GM12891 (cell line): ENCODE measurements around the gene SLC43A3.

Experiments
- POLR2A ChIP-seq: IDR thresholded peaks from 2 replicates; pipeline ENCODE4 v1.6.1; 2011; ENCODE audit warnings: low read depth, low read length, control low read depth
- POLR2AphosphoS5 ChIP-seq: IDR thresholded peaks from 2 replicates; pipeline ENCODE4 v1.6.1; 2011; ENCODE audit warnings: low read depth, low read length, control low read depth
- TAF1 ChIP-seq: IDR thresholded peaks from 2 replicates; pipeline ENCODE4 v1.6.1; 2011; ENCODE audit warnings: low read depth, low read length, control low read depth

DNA sequence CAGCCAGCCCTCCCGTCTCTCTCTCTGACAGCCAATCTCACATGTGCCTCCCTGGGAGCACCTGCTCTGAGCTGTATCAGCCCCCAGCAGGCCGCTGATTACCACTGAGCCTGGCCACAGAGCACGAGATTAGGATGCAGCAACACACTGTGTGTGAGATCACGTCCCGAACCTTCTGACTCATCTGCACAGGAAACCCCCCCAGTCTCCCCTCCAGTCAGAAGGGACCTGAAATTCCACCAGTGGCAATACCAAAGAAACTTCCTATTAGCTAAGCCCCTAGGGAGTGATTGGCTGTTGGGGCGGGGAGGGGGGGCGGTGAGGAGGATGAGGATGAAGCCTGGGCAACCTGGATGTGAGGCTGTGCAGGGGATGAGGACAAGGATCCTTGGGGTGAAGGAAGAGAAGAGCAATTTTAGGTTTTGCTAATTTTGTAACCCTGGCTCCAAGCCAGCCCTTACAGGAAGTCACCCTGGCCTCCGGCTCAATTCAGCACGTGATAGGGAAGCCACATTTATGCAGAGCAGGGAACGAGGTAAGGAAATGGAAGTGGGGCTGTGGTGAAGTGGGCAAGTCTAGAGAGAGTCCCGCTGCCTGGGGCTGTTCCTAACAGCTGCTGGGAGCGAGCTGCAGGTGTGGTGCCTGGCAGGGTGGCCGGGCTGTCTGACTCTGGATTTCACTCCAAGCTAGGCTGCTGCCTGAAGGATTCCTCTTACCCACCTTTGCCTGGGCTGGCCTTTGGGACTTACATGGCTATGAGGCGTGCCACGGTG lies 1.9 kb downstream of the SLC43A3 start:
- peak; percentile 79 for TF ChIP-seq POLR2A
- peak; percentile 60 for TF ChIP-seq TAF1
- no peak; the same call in none of the 2 replicates for TF ChIP-seq POLR2AphosphoS5
